T-helper 1 cell treated with Interleukin-12 subunit alpha and Interleukin-12 subunit beta and Interleukin-4 antibody, amounts not matched to agents 30 ng/mL and 1 ng/mL, for 36 hours (primary cell): ENCODE results near the gene SBSN. TPM values are rescaled to one million over a fixed set of nuclear protein-coding genes. Genes with fewer than 3 reads are reported as not detected.

ENCODE experiments used
- intact Hi-C: fragments of 100-400 bp; cut with micrococcal nuclease; formaldehyde crosslinking; loops from one replicate; pipeline ENCODE4 v1.15.1; 2024
- total RNA-seq: library from RNA; stranded (reverse); gene quantifications from 2 replicates; pipeline ENCODE4 v1.2.3, GENCODE V29; 2022

The SBSN gene, protein sequence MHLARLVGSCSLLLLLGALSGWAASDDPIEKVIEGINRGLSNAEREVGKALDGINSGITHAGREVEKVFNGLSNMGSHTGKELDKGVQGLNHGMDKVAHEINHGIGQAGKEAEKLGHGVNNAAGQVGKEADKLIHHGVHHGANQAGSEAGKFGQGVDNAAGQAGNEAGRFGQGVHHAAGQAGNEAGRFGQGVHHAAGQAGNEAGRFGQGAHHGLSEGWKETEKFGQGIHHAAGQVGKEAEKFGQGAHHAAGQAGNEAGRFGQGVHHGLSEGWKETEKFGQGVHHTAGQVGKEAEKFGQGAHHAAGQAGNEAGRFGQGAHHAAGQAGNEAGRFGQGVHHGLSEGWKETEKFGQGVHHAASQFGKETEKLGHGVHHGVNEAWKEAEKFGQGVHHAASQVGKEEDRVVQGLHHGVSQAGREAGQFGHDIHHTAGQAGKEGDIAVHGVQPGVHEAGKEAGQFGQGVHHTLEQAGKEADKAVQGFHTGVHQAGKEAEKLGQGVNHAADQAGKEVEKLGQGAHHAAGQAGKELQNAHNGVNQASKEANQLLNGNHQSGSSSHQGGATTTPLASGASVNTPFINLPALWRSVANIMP
- total RNA-seq = not detected in 2 replicates

DNA sequence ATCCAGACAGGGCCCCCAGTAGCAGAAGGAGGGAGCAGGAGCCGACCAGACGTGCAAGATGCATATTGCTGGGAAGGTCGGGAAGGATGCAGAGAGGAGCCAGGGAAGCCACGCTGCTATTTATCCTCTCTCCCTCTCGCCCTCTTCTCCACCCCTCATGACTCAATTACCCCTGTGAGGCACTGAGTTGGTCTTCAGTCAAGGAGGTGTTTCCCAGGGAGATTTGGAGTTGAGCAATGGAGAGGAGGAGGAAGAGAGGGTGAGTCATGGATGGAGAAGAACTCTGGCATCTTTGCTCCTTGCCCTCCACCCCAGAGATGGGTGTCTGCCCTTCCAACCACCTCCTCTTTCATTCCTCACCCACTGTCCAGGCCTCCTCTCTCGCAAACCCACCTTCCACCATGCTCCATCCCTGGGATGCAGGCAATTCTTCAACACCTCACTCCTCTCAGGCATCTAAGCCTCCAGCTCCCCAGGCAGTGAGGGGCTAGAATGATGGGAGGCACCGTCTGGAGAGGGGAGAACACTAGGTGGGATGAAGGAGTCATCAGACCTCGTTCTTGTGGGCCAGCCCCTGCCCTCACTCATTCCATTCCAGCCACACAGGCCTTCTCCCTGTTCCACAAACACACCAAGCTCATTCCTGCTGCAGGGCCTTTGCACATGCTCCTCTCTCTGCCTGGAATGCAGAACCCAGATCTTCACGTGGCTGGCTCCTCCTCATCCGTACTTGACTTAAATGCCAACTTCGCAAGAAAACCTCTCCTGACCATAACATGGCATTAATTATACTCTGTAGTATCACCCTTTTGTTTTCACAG is at the start of gene SBSN:
Gene SBSN, minus strand, starts transcription at position 94 of the 821 bp plus-strand sequence. Its CDS starts 30 bp downstream, at position 64.
- intact Hi-C loops = no loop called here

DNA sequence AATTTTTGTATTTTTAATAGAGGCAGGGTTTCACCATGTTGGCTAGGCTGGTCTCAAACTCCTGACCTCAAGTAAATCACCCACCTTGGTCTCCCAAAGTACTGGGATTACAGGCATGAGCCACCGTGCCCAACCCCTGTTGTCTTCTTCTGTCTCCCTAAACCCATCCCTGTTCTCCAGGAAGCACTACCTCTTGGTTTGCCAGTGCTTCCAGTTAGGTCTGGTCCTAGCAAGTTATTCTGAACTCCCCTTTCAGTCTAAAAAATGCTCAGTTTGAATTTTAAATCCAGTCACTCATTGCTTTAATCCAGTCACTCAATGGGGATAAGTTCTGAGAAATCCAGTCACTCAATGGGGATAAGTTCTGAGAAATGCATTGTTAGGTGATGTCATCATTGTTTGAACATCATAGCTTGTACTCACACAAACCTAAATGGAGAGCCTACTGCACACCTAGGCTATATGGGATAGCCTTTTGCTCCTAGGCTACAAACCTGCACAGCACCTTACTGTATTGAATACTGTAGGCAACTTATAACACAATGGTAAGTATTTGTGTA is 43.4 kb upstream of the SBSN start:
- intact Hi-C loops = no loop called here

DNA sequence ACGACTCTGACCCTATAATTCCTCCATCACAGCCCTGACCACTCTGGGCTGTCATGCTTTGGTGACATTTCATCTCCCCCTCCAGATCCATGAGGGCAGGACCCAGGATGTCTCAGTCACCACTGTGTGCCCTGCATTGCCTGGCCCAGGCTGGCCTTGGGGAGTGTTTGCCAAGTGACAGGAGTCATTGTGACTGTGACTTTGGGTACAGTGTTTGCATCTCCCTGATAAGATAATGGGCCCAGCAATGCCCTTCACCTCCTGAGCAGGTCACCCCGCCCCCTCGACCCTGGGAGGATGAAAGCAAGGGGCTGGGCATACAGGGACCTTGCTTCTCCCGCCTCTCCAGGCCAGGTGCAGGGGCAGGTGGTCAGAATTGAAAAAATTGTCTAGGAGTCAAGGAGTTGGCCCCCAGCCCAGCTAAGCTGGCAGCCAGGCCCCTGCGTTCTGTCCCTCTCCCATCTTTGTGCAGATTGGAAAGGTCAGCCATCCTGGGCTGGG is 41.2 kb upstream of the SBSN start:
- intact Hi-C loops = no loop called here

DNA sequence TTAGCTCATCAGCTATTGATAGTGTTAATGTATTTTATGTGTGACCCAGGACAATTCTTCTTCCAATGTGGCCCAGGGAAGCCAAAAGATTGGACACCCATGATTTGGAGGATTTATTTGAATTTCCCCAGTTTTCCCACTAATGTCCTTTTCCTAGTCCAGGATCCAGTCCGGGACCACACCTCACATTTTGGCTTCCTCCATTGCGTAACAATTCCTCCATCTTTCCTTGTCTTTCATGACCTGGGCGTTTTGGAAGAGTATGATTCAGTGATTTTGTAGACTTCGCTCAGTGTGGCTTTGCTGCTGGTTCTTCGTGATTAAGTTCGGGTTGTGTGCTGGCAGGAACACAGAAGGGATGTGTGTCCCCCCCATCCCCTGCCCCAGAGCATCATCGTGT is 38.6 kb upstream of the SBSN start:
- intact Hi-C loops = no loop called here

DNA sequence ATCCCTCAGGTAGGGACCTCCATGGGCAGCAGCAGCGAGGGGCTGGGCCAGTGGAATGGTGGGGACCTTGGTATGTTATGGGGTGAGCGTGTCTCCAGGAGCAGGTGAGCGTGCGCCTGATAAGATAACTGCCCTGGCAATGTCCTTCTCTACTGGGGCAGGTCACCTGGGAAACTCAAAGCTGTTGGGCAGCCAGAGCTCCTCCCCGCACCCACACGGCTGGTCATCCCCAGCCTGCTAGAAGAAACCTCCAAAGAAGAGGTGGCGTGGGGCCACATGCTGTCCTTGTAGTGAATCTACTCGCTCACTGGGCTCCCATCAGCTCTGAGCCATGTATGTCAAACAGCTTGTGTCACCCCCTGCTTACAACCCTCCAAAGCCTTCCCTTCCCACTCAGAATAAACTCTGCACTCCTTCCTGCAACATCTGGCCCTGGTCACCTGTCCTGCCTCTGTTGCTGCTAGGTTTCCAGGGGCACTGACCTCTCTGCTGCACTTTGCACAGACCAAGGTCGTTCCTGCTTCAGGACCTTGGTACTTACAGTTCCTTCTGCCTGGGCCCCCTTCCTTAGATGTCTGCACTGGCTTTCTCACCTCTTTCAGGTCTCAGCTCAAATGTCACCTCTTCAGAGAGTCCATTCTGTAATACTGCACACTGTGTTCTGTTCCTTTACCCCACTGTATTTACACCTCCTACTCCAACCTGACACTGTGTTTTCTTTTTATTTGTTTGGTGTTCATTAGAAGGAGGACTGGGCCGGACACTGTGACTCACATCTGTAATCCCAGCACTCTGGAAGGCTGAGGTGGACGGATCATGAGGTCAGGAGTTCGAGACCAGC is 37.1 kb upstream of the SBSN start:
- intact Hi-C loops = no loop called here

DNA sequence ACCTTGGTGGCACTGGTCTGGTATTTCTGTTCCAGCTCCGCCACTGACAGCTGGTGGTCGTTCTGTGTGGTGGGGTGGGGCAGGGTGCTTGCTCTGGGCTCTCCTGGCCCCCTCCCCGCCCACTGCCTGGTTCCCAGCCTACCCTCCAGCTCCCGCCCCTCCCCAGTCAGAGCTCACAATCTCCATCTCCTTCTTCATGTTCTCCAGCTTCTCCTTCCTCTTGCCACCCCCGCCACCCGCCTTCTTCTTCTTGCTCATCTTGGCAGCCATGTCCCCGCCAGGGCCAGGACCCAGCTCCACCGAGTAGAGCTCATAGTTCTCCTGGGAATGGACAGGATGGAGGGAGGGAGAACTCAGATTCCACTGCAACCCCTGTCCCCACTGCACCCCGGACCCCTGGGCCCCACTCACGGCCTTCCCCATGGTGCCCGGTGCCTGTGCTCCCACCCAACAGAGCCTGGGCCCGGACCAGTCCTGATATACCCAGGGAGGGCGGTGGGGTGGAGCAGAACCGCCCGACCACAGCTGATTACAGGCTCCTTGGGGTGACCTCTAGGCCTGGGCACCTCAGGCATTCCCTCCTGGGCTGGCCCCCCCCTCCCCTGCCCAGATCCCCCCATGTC is 35.2 kb upstream of the SBSN start, which contains the start of gene ATP4A:
Gene ATP4A, minus strand, starts transcription at position 452 of the 623 bp plus-strand sequence. Its CDS starts 29 bp downstream, at position 423.
- intact Hi-C loops = no loop called here

DNA sequence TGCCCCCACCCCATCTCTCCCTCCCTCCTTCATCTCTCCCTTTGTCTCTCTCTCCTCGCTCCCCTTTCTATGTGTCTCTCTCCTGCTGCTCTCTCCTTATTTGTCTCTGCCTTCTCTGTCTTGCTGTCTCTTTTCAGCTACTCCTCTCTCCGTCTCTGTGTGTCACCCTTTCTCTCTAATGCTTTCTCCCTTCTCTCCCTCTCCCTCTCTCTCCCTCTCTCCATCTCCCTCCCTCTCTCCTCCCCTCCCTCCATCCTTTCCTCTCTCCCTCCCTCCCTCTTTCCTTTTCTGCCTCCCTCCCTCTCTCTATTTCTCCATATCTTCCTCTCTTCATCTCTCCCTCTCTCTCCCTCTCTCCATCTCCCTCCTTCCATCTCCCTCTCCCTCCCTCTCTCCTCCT is 34.7 kb upstream of the SBSN start:
- intact Hi-C loops = no loop called here

DNA sequence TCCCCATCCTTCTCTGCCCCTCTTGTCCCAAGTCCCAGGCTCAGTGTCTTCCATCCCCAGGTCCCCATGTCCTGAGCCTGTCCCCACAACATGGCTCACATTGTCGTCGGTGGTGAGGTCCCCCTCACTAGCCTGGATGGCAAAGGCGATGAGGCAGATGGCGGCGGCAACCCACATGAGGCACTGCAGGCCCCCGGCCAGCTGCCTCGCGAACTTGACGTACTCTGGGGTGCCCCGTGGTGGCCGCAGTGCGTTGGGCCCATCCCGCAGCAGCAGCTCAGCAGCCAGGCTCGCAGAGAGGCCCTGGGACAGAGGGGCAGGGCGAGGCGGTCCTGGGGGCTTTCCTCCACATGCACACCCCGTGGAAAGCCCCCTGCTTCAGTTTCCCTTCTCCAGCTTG is 34.2 kb upstream of the SBSN start:
- intact Hi-C loops = no loop called here

DNA sequence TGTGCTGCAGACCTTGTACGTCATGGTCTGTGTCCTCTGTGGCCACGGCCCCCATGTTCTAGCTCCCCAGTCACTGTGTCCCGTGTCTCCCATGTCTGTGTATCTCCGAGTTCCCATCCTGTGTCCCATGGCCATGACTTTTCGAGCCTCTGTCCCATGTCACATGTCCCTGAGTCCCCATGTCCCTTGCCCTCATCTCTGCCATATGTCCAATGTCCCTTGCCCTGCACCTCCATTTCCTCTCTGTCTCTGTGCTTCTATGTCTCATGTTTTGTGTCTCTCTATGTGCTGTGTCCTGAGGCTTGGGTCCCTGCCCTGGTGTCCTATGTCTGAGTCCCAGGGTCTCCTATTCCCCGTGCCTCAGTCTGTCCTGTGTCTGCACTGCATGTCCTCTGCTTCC is 33.3 kb upstream of the SBSN start:
- intact Hi-C loops = no loop called here

DNA sequence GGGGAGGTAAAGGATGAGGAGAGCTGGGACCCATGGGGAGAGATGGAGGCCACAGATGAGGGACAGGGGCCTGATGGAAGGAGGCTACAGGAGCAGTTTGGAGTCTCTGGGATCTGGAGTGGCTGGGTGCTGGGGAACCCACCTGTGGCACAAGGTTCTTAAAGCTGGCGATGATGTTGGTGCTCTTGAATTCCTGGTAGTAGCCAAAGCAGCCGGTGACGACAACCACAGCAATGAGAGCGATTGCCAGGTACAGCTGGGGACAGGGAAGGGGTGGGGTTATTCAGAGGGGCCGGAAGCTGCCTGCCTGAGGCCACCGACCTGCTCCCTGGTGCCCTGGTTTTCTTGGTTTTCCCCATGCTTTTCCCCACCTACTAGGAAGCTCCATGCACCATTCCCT is 32.6 kb upstream of the SBSN start:
- intact Hi-C loops = no loop called here

DNA sequence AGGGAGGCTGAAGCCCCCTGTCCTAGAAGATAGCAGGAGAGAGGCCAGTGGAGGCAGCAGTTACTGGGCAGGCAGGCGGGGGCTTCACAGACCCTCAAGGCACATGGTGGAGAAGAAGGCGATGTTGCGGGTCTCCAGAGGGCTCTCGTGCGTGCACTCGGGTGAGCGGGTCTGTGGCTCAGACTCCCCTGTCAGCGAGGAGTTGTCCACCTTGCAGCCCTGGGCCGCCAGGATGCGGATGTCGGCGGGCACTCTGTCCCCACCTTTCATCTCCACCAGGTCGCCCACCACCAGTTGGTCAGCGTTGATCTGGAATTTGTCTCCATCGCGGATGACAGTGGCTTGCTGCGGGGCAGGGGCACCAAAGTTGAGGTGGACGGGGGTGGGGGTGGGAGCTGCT is 32.2 kb upstream of the SBSN start:
- intact Hi-C loops = no loop called here

DNA sequence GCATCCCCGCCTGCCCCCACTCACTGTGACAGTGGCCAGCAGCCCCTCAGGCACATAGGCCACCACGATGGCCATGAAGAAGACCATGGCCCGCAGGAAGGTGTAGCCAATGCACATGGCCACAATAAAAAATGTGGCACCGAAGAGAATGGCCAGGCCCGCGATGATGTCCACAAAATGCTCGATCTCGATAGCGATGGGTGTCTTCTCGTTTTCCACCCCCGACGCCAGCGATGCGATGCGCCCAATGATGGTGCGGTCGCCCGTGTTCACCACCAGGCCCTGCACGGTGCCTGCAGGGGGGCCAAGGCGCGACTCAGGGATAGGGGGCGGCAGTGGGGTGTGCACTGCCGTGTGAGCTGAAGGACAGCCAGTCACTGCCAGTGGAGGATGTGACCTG is 31.7 kb upstream of the SBSN start:
- intact Hi-C loops = no loop called here

DNA sequence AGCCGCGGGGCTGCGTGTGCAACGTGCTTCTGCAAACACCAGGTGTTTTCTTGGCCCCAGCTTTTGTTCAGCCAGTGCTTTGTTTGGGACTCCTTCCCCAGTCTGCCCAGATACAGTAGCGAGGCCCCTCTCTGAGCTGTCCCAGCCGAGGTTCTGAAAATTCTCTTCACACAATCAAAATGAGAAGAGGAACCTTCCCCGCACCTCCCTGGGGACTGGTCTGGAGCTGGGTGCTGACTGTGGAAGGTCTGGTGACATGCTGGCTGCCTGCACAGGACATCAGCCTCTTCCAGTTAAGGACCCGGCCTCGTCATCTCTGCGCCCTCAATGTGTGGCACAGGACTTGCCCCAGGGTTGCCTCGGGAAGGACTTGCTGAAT is 31.2 kb upstream of the SBSN start:
- intact Hi-C loops = no loop called here

DNA sequence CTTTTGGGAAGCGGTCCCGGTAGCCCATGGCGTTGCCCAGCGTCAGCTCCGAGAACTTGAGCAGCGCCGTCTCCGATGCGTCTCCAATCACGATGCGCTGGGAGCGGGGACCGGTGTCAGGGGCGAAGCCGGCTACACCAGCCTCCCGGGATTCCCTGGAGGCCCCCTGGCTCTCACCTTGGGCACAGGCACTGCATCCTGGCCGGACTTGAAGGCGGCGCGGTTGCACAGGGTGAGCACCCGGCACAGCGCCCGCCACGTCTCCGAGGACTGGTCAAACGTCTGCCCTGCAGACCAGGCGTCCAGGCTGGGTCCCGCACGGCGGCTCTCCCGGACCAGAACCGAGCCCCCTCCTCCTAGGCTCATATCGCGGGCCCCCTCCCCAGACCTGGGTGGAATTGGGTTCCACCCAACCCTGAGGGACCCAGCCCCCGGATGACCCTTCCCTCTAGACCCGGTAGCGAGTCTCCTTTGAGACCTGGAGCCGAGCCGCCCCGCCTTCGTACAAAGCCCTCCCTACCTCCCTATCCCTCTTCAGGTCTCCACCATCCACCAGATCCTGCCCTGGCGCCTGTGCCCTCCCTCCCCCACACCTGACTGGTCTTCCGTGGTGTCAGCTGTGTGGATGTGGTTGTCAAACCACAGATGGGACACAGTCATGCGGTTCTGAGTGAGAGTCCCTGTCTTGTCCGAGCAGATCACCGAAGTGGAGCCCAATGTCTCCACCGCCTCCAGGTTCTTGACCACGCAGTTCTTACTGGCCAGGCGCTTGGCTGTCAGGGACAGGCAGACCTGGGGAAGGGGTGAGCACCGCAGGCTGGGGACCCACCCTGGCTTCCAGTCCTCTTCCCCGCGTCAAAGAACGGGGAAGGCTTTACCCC is 30.5 kb upstream of the SBSN start:
- intact Hi-C loops = loop anchor here (1.0 kb wide), 1 partner anchor 54 kb away; the partner anchor contains the start of gene HAUS5

DNA sequence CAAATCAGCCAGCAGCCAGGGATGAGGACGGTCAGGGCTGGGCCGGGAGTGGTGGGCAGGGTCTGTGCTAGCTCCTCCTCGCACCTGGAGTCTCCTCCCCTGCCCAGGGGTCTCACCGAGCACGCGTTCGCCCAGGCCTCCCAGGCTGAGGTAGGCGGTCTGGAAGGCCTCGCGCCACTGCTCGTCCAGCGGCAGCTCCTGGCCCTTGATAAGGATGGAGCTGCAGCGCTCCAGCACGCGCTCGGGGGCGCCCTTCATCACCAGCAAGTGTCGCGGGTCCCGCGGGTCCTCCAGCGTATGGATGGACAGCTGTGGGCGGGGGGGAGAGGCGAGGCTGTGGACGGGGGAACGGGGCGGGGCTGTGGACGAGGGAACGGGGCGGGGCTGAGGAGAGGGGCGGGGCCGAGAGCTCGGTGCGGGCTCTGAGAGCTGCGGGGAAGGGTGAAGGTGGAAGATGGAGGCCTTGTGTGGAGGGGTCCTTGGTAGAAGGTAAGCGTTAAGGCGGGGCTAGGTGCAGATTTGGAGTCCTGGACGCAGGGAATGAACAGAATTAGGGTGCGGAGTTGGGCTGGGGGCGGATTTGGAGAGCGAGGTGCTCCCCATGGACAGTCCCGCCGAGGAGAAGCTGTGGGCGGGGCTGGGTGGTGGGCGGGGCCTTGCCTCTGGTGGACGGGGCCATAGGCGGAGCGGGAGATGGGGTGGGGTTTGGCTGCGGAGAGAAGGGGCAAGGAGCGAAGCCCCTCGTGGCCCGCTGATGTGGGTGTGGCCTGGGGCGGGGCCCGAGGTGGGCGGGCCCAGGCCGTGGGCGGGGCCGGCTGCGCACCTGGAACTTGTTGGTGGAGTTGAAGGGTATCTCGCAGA is 29.7 kb upstream of the SBSN start:
- intact Hi-C loops = loop anchor here (1.0 kb wide), 2 partner anchors 12 to 55 kb away; partner anchors contain the start of genes HAUS5 and TMEM147

DNA sequence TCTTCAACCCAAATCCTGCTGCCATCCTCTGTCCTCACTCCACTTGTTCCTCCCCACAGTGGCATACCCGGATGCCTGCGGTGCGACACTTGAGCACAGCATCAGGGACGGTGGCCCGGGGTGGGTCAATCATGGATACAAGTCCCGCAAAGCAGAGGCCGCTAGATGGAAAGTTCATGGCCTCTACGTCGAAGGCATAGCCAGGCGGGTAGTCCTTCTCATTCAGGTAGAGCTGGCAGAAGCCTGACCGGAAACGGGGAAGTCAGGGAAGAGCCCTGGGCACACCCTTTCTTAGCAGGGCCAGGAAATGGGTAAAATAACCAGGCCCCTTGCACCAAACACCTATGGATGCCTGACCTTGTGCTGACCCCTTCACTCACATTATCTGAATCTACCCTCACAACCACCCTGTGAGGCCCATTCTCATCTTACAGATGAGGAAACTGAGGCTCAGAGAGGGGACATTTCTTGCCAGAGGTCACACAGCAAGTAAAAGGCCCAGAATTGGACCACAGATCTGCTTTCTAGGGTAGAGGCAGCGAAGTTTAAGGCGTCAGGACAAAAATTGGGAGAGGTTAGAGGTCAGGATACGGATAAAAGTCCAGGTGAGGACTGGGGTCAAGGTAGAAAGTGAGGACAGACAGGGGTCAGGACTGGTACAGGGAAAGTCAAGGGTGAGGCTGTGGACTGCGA is 28.9 kb upstream of the SBSN start:
- intact Hi-C loops = loop anchor here (1.0 kb wide), 1 partner anchor 12 kb away; the partner anchor contains the start of gene TMEM147

DNA sequence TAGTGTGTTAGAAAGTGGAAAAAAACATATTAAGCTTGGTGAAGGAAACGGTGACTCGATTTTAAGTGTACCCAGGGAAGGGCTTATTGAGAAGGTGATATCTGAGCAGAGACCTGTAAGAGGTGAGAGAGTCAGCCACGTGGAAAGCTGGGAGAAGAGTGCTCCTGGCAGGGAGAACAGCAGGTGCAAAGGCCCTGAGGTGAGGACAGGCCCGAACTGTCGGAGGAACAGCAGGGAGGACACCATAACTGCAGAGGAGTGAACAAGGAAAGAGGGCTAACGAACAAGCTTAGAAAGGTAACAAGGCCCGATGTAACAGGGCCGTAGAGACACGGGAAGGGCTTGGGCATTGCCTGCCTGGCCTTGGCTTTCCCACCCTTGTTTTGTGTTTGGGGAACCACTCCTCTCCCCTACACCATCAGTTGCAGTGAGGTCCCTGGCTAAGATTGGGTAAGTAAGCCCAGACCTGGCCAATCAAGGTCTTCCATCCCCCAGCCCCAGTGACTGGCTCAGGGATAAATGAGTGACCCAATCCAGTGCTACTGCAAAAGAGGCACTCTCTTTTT is 28.0 kb upstream of the SBSN start:
- intact Hi-C loops = no loop called here
